ENCODE measurements around the gene CEP78.

CEP78 gene

GRCh38 chr9:78286125-78286524 is 50.2 kb downstream of the CEP78 start:
- no peak for DNase-seq (ENCODE audit: low read depth)

- DNase-seq (ENCODE audit: low read depth) = no peak
Measured at GRCh38 chr9:78286946-78287388, 51.1 kb downstream of the CEP78 start.

DNA sequence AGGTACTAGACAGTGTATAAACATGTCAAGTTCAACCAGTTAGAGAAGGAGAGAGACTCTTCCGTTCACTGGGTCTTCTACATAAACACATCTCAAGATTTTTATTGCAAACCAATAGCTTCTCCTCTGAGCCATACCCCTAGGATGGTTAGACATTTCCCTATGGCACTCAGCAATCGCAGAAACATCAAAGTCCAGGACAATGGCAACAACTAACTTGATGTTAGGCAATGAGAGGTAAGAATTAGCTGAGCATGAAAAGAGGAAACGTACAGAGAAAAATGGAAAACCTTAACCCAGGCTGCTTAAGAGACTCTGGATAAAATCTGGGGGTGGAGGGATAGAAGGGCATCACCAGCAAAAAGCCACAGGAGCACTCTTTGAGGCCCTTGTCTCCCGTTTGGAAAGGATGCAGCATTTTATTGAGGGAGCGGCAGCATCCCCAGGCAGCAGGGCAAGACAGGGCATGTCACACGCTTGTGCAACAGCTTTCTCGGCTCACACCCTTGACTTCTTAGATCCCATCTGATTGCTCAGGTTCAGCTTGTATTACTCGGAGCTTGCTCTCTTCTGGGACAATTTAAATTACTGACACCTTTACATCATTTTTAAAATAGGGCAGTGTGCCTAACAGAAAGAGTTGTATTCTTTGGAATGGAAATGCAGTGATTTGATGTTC is 52.5 kb downstream of the CEP78 start:
- no peak for DNase-seq (ENCODE audit: low read depth)

- no peak for DNase-seq (ENCODE audit: low read depth)
Measured at GRCh38 chr9:78289474-78289873, 53.6 kb downstream of the CEP78 start.

- DNase-seq (ENCODE audit: low read depth) = no peak
Measured at GRCh38 chr9:78291240-78291925, 55.5 kb downstream of the CEP78 start.

DNA sequence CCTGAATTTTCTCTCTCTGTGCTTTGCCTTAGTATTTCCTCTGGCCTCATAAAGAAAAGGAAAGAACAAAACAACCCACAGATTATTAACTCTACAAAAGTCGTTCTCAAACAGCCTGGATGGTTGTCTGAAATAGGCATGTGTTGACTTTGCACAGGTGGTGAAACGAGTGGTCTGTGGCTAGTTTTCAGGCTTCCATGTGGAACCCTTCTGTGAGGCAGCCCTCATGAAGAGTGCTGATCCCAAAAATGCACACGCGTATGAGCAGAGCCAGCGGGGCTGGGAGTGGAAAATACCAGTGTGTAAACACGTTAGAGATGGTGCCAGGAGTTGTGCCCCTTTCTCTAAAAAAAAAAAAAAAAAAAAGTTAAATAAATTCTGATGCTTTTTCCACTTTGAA is 56.2 kb downstream of the CEP78 start:
- no peak for DNase-seq (ENCODE audit: low read depth)

- no peak for DNase-seq (ENCODE audit: low read depth)
Measured at GRCh38 chr9:78292716-78293497, 57.0 kb downstream of the CEP78 start.

GRCh38 chr9:78294290-78295176 is 58.7 kb downstream of the CEP78 start:
- no peak for DNase-seq (ENCODE audit: low read depth)

DNA sequence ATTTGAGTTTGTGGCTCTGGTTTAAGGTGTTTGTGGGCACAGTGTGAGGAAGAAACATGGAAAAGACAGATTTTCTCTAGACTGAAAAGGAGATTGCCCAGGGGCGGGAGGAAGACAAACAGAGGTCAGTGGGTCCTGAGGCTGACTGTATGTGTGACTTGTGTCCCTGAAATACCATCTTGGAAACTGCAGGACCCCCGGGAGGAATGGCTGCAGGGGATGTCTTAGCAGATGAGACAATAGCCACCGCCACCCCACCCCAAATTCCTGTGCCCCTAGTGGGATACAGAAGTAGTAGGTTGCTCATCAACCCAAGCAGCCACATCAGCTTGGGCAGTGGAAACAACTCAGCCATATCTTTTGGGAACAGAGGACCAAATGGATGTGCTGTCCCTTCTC is 59.3 kb downstream of the CEP78 start:
- no peak for DNase-seq (ENCODE audit: low read depth)

- DNase-seq (ENCODE audit: low read depth) = no peak
Measured at GRCh38 chr9:78295731-78296130, 59.9 kb downstream of the CEP78 start.

- peak; percentile 37 for DNase-seq (ENCODE audit: low read depth)
Measured at GRCh38 chr9:78296201-78296892, 60.5 kb downstream of the CEP78 start.

DNA sequence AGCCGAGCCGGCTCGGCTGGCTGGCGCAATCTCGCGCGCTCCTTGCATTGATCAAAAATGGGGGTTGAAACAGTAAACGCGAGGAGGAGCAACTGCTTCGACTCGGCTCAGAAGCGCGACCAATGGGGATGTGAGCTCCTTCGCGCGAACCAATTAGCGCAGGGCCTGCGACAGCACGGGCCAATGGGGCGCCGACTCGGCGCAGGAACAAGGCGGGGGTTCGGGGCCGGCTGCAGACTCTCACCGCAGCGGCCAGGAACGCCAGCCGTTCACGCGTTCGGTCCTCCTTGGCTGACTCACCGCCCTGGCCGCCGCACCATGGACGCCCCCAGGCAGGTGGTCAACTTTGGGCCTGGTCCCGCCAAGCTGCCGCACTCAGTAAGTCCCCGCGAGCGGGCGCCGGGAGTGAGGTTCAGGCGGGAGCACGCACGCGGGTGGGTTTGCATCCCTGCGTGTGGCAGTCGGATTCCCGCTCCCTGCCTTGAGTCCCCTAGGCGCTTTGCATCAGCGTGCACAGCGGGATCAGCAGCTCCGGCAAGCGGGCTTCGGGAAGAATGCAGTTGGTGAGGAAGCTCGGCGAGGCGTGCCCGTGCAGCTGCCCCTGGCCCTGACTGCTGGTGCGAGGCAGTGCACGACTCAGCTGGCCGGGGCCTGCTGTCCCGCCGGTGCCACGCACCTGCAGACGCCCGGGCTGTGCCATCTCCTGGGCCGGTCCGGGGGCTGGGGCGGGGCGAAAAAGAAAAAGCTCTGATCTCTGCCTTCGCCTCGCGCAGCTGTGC is 61.2 kb downstream of the CEP78 start, which contains the start of gene PSAT1:
Gene PSAT1 (plus strand): TSS at position 233 of the 779 bp plus-strand sequence. CDS start 86 bp downstream, at position 319.
- DNase-seq (ENCODE audit: low read depth) = peak; percentile 87

DNA sequence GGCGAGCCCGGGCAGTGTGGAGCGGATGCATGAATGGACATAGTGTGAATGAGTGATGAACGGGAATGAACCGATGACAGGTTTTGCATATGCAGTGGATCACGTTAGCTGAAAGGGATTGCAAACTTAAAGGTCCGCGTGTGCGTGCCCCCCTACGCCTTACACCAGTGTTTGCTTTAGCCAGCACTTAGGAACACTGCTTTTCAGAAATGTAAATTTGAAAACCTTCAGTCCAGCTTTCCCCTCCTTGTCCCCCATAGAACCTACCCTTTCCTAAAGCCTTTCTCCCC is 61.7 kb downstream of the CEP78 start:
- no peak for DNase-seq (ENCODE audit: low read depth)

DNA sequence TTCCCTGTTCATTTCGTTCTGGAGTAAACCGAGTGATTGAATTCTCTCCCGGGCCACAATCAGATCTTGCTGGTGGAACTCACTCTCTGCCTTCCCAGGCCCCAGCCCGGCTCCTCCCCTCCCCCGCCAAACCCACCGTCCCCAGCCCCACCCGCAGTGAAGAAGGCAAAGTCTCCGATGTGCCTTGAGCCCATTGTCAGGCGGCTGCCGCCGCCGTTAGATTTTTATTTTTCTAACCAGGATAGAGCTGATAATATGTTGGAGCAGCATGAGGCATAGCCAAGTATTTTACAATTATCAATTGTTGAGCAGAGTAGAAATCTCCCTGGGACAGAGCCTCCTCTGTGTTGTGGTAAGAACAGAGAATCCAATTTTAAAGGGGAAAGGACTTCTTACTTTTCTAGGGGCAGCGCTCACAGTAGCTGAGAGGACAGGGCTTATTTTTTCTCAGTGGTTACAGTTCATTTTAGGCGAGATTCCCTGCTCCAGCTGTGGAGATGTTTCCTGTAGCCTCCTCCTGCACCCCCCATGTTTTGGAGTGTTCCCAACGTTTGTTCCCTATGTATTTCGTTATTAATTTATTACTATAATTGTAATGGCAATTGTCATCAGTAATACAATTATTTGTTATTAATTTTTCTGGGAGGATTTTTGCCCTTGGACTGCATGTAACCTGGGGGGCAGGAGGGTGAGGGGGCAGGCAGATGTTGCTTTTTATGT is 62.3 kb downstream of the CEP78 start:
- DNase-seq (ENCODE audit: low read depth) = peak; percentile 17

DNA sequence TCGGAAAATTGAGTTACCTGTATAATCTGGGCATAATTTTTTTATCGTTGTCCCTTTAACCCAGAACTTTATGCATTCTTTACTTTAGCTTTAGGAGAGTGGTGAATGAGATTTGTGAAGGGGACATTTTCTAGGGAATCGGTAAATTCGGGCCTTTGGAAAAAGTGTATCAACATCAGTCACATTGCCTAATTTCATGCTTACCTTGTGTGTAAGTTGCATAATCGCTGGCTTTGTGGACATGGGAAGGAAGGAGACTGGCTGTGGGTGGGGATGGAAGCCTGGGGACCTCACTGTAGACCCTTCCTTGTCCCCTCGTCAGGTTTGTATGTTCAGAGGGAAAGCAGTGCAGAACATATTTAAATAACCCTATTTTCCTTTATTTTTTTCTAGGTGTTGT is 64.3 kb downstream of the CEP78 start:
- no peak for DNase-seq (ENCODE audit: low read depth)

DNA sequence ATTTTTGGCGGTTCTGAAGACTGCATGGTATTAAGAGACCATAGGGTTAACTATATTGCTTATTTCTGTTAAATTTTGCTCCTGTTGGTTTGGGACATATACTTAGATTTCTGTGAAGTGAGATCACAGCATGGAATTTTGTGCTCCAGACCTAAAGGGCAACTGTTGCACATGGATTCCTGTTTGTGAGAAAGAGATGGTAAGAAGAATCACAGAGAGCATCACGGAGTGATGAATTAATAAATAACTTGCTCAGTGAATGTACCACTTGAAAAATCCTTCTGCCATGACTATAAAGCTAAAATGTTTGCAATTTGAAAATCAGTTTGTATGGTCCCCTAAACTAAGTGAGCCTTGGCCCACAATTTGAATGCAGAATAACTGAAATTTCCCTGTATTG is 65.6 kb downstream of the CEP78 start:
- no peak for DNase-seq (ENCODE audit: low read depth)

DNA sequence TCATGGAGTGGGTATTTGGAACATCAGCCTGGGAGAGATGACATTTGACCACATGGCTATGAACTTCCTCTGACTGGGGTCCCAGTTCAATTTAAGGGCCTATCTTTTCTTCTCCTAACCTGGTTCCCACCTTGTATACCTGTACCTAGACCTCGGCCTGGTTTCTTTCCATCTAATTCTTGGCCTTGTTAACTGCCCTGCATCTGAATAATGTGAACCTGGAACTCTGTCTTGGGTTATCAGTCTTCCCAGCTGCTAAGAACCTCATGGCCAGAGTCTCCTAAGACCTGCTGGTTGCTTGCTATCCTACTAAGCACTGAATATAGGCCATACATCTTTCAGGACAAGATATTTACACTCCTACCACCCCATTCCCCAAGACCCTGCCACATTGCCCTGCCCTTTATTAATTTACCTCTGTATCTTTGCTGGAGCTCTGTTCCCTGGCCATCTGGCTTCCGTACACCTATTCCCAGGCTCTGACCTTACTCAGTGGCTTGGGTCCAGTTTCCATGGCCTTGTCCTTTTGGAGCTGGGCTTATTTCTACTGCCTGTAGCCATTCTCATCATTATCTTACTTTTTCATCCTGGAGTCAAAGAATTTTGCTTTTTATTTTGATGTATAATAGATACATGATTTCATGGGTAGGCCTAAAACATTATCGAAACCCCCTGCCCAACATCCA is 67.6 kb downstream of the CEP78 start:
- DNase-seq (ENCODE audit: low read depth) = no peak

- no peak for DNase-seq (ENCODE audit: low read depth)
Measured at GRCh38 chr9:78304357-78304756, 68.5 kb downstream of the CEP78 start.

All from stimulated activated CD4-positive, alpha-beta T cell treated with anti-CD3 and anti-CD28 coated beads, Interleukin-2, amount 100 ng/mL, for 4 hours (primary cell).